Left colon (tissue), 2 donors: ENCODE results near the gene SLC37A1. TPM values are rescaled to one million over a fixed set of nuclear protein-coding genes. Genes with fewer than 3 reads are reported as not detected.
"Not testable (repeated sequence)": the region's sequence is repeated elsewhere in the genome, so short reads cannot be mapped to it uniquely, and the experiment has no call there.

ENCODE experiments used
- ATAC-seq: fragments of 200-7000 bp; cut with Tn5 transposase; one replicate; pipeline ENCODE4 v1.9.1; 2020; ENCODE audit warnings: mild to moderate bottlenecking, moderate library complexity
- DNase-seq, 2 donors: peaks; one replicate each; pipeline ENCODE4 v3.0.0-alpha.2; 2020
- intact Hi-C, 2 donors: fragments of 100-400 bp; cut with DNase I in 1 of 2; cut with micrococcal nuclease in 1 of 2; formaldehyde crosslinking; loops; one replicate each; pipeline versions ENCODE4 v1.11.2 to v1.14.0; 2022; cut with DNase I, micrococcal nuclease
- total RNA-seq, 2 donors: library from RNA; stranded (reverse); fragmentation: NEBNext Ultra II Directional; extraction: Animal tissue kit (Norgen Biotek cat#: 25700); gene quantifications; one replicate each; pipeline ENCODE4 v1.2.1, GENCODE V29; 2021
- donor health status: DM: no; HTN: no; CAD: no.
- donor health status: DM: yes; HTN: yes; CAD: no.

Gene SLC37A1
- total RNA-seq, 2 donors from 2014 or later, result 63.5 to 171 TPM

- ATAC-seq (no peak), DNase-seq (no peak)
- intact Hi-C loops, result no loop called here
Measured at GRCh38 chr21:42614396-42614795, 100.7 kb downstream of the SLC37A1 start.

GRCh38 chr21:42614811-42615351 lies 101.2 kb downstream of the SLC37A1 start:
- DNase-seq (peak; percentile 27 to 40), ATAC-seq (peak; percentile 86)
- intact Hi-C loops, result no loop called here

GRCh38 chr21:42615377-42615776 lies 101.7 kb downstream of the SLC37A1 start:
- DNase-seq, intact Hi-C loops: not testable (repeated sequence)

GRCh38 chr21:42615924-42616323 lies 102.3 kb downstream of the SLC37A1 start:
- ATAC-seq, result no peak
- intact Hi-C loops, result no loop called here
- DNase-seq, result peak in 1 of 2 donors; percentile 1

More at GRCh38 chr21:42615377-42615776, 101.7 kb downstream of the SLC37A1 start:
- ATAC-seq, result not testable (repeated sequence)

- intact Hi-C loops, result no loop called here
- peak; percentile 60 for ATAC-seq
- DNase-seq, result peak in 1 of 2 donors; percentile 25
Measured at GRCh38 chr21:42616446-42616845, 102.8 kb downstream of the SLC37A1 start.

GRCh38 chr21:42616941-42617340 lies 103.3 kb downstream of the SLC37A1 start:
- DNase-seq, result no peak
- intact Hi-C loops, result no loop called here
- ATAC-seq, result no peak

- intact Hi-C loops, result no loop called here
- DNase-seq (peak in 1 of 2 donors; percentile 19), ATAC-seq (no peak)
Measured at GRCh38 chr21:42617486-42617885, 103.8 kb downstream of the SLC37A1 start.

GRCh38 chr21:42618707-42619102 lies 105.1 kb downstream of the SLC37A1 start:
- ATAC-seq, result no peak
- DNase-seq, result peak in 1 of 2 donors; percentile 2
- intact Hi-C loops, result no loop called here

GRCh38 chr21:42619166-42619565 lies 105.5 kb downstream of the SLC37A1 start:
- ATAC-seq, result no peak
- DNase-seq, result peak in 1 of 2 donors; percentile 2
- intact Hi-C loops, result no loop called here

GRCh38 chr21:42619841-42620240 lies 106.2 kb downstream of the SLC37A1 start:
- intact Hi-C loops, result no loop called here
- no peak for ATAC-seq
- peak in 1 of 2 donors; percentile 16 for DNase-seq

- intact Hi-C loops, result no loop called here
- DNase-seq (peak; percentile 34 to 58), ATAC-seq (peak; percentile 61)
Measured at GRCh38 chr21:42621166-42621818, 107.6 kb downstream of the SLC37A1 start.

- DNase-seq (no peak), ATAC-seq (no peak)
- intact Hi-C loops, result no loop called here
Measured at GRCh38 chr21:42621819-42622177, 108.1 kb downstream of the SLC37A1 start.

- peak in 1 of 2 donors; percentile 8 for DNase-seq
- intact Hi-C loops, result no loop called here
- ATAC-seq, result no peak
Measured at GRCh38 chr21:42622284-42622683, 108.6 kb downstream of the SLC37A1 start.

GRCh38 chr21:42623694-42624093 lies 110.0 kb downstream of the SLC37A1 start:
- intact Hi-C loops, result no loop called here
- DNase-seq, result peak in 1 of 2 donors; percentile 16
- ATAC-seq, result no peak

- DNase-seq (peak in 1 of 2 donors; percentile 48), ATAC-seq (peak; percentile 90)
- intact Hi-C loops, result no loop called here
Measured at GRCh38 chr21:42624095-42624790, 110.6 kb downstream of the SLC37A1 start.

GRCh38 chr21:42624936-42625335 lies 111.3 kb downstream of the SLC37A1 start:
- intact Hi-C loops, result no loop called here
- DNase-seq, result peak in 1 of 2 donors; percentile 0
- ATAC-seq, result no peak

- intact Hi-C loops, result no loop called here
- no peak for ATAC-seq
- DNase-seq, result peak in 1 of 2 donors; percentile 8
Measured at GRCh38 chr21:42626171-42626570, 112.5 kb downstream of the SLC37A1 start.

- intact Hi-C loops, result no loop called here
- ATAC-seq, result no peak
- DNase-seq, result peak in 1 of 2 donors; percentile 22
Measured at GRCh38 chr21:42627527-42628289, 114.1 kb downstream of the SLC37A1 start.

GRCh38 chr21:42628466-42629061 lies 114.9 kb downstream of the SLC37A1 start:
- ATAC-seq, DNase-seq, intact Hi-C loops: not testable (repeated sequence)
